HepG2 (cell line): Measurements from ENCODE around the gene CAMK2D. TPM values are rescaled to one million over a fixed set of nuclear protein-coding genes. Genes with fewer than 3 reads are reported as not detected.

Source experiments
- ATAC-seq: fragments of 200-7000 bp; cut with Tn5 transposase; 3 replicates; pipeline ENCODE4 v1.9.1; 2020; ENCODE audit warnings: mild to moderate bottlenecking, moderate library complexity
- BruUV-seq: library from RNA; stranded (reverse); fragments of 400-500 nt; replicated peaks from 2 replicates; lab custom pipeline; 2021; lab: Mats Ljungman, UMichigan
- CTCF ChIA-PET: fragments of 300-600 bp; formaldehyde crosslinking; extraction: SDS; loops from one replicate; lab custom pipeline; 2021; ENCODE audit warnings: low total read pairs, inconsistent platforms, low intra/inter-chr PET ratio; lab: Yijun Ruan, JAX
- POLR2A ChIA-PET: fragments of 350-600 bp; sonication (Branson Sonifier 250); formaldehyde crosslinking; loops from one replicate; lab custom pipeline; 2020; ENCODE audit warnings: antibody characterized with exemption, inconsistent platforms; lab: Yijun Ruan, JAX
- DNase-seq: peaks from one replicate; pipeline ENCODE4 v3.0.0-alpha.2; 2015; ENCODE audit warnings: low spot score
- FAIRE-seq: peaks from 3 replicates; lab custom pipeline; 2011; peaks lifted over from hg19 to GRCh38; lab: Jason Lieb, UNC
- H2AFZ ChIP-seq: one replicate; pipeline ENCODE4 v1.6.1; 2011; ENCODE audit warnings: low read length, inconsistent platforms
- H3K27ac ChIP-seq: fragments of 300-600 bp; 3 replicates; pipeline ENCODE4 v1.8.0; 2011; ENCODE audit warnings: mixed run types, mild to moderate bottlenecking, mixed read lengths, low read length, inconsistent platforms; ENCODE audit not compliant: insufficient read depth; ENCODE audit errors: extremely low read length
- H3K27me3 ChIP-seq, 2 experiments: fragments of 200-600 bp in 1 of 2; 2 replicates in 1 of 2; 3 replicates in 1 of 2; pipeline versions ENCODE4 v1.6.0 to v1.8.0; 2011; ENCODE audit warnings: low read length in 2 of 2, mild to moderate bottlenecking in 2 of 2, moderate library complexity in 2 of 2, inconsistent platforms in 1 of 2; ENCODE audit not compliant: insufficient read depth in 2 of 2, control insufficient read depth in 1 of 2
- H3K36me3 ChIP-seq, 2 experiments: fragments of 200-600 bp in 1 of 2; replicated peaks in 1 of 2; 2 replicates in 1 of 2; 3 replicates in 1 of 2; pipeline versions ENCODE4 v1.5.1 to v1.8.0; 2011; ENCODE audit warnings: low read length in 2 of 2, inconsistent platforms in 1 of 2; ENCODE audit not compliant: insufficient read depth in 2 of 2, control insufficient read depth in 1 of 2
- H3K4me1 ChIP-seq: 2 replicates; pipeline ENCODE4 v1.5.1; 2012; ENCODE audit warnings: low read length, inconsistent platforms; ENCODE audit not compliant: insufficient read depth
- H3K4me2 ChIP-seq: 2 replicates; pipeline ENCODE4 v1.6.0; 2011; ENCODE audit warnings: low read depth, low read length, inconsistent platforms
- H3K4me3 ChIP-seq, 3 experiments: fragments of 200-600 bp in 1 of 3; sonication (generic), shearing (Covaris generic) in 1 of 3; replicated peaks in 1 of 3; 2 replicates each; pipeline ENCODE4 v1.5.1; 2011 to 2016; ENCODE audit warnings: low read length in 3 of 3, inconsistent platforms in 2 of 3, low read depth in 2 of 3, mild to moderate bottlenecking in 2 of 3, control low read depth in 1 of 3, mixed read lengths in 1 of 3; ENCODE audit not compliant: insufficient read depth in 1 of 3
- H3K79me2 ChIP-seq: one replicate; pipeline ENCODE4 v1.6.1; 2011; ENCODE audit warnings: low read length, inconsistent platforms; ENCODE audit not compliant: insufficient read depth
- H3K9ac ChIP-seq: 2 replicates; pipeline ENCODE4 v1.6.0; 2011; ENCODE audit warnings: mild to moderate bottlenecking, low read depth, low read length, inconsistent platforms; ENCODE audit not compliant: insufficient read depth
- H3K9me3 ChIP-seq: 2 replicates; pipeline ENCODE4 v1.5.1; 2012; ENCODE audit warnings: mild to moderate bottlenecking, low read length
- H4K20me1 ChIP-seq: 2 replicates; pipeline ENCODE4 v1.6.0; 2011; ENCODE audit warnings: inconsistent platforms, mild to moderate bottlenecking, low read length, moderate library complexity; ENCODE audit not compliant: insufficient read depth
- BRD4 ChIP-seq: sonication (generic); formaldehyde crosslinking; IDR thresholded peaks from 2 replicates; pipeline ENCODE4 v1.4.0; 2020; ENCODE audit warnings: missing genetic modification reagents
- CC2D1A ChIP-seq: sonication (generic); formaldehyde crosslinking; IDR thresholded peaks from 2 replicates; pipeline ENCODE4 v1.8.1; 2023; ENCODE audit warnings: mild to moderate bottlenecking, missing genetic modification reagents
- CENPX ChIP-seq: sonication (generic); formaldehyde crosslinking; IDR thresholded peaks from 2 replicates; pipeline ENCODE4 v1.9.0; 2021; ENCODE audit warnings: mild to moderate bottlenecking, missing genetic modification reagents, moderate library complexity
- CHD4 ChIP-seq: fragments of 200-600 bp; sonication (generic); IDR thresholded peaks from 2 replicates; pipeline ENCODE4 v1.7.0; 2017; ENCODE audit warnings: mild to moderate bottlenecking, low read length, borderline replicate concordance
- HCFC1 ChIP-seq: fragments of 150-350 bp; IDR thresholded peaks from 2 replicates; pipeline ENCODE4 v1.6.1; 2014; ENCODE audit warnings: low read depth, low read length
- NFE2L1 ChIP-seq: sonication (generic); formaldehyde crosslinking; IDR thresholded peaks from 2 replicates; pipeline ENCODE4 v1.4.0; 2020; ENCODE audit warnings: missing genetic modification reagents, mild to moderate bottlenecking, borderline replicate concordance
- PCBP1 ChIP-seq: fragments of 200-400 bp; formaldehyde crosslinking; IDR thresholded peaks from 2 replicates; pipeline ENCODE4 v1.6.1; 2017; ENCODE audit warnings: mild to moderate bottlenecking, low read depth, low read length, borderline replicate concordance
- SAFB2 ChIP-seq: sonication (generic); formaldehyde crosslinking; IDR thresholded peaks from 2 replicates; pipeline ENCODE4 v1.5.1; 2020; ENCODE audit warnings: missing genetic modification reagents, low read depth, mild to moderate bottlenecking, borderline replicate concordance
- ZFP37 ChIP-seq: sonication (generic); formaldehyde crosslinking; IDR thresholded peaks from 2 replicates; pipeline ENCODE4 v1.4.0; 2020; ENCODE audit warnings: missing genetic modification reagents, borderline replicate concordance
- ZNF275 ChIP-seq: sonication (generic); formaldehyde crosslinking; IDR thresholded peaks from 2 replicates; pipeline ENCODE4 v1.8.0; 2022; ENCODE audit warnings: missing genetic modification reagents, mild to moderate bottlenecking, inconsistent platforms, borderline replicate concordance
- ZNF546 ChIP-seq: sonication (generic); formaldehyde crosslinking; conservative IDR thresholded peaks from 2 replicates; pipeline ENCODE4 v1.8.1; 2023; ENCODE audit warnings: mild to moderate bottlenecking, missing genetic modification reagents
- ZNF609 ChIP-seq: sonication (generic); formaldehyde crosslinking; IDR thresholded peaks from 2 replicates; pipeline ENCODE4 v1.4.0; 2020; ENCODE audit warnings: mild to moderate bottlenecking, missing genetic modification reagents, borderline replicate concordance
- ZSCAN22 ChIP-seq: sonication (generic); formaldehyde crosslinking; IDR thresholded peaks from 2 replicates; pipeline ENCODE4 v1.4.0; 2020; ENCODE audit warnings: mild to moderate bottlenecking, missing genetic modification reagents
- WGBS: methylation state at CpG from one replicate; pipeline ENCODE4 v1.1.6; 2017; ENCODE audit warnings: low lambda C conversion rate; 5-methylcytosine and 5-hydroxymethylcytosine counted together
- in situ Hi-C: cut with HindIII; loops from 2 replicates; pipeline ENCODE4 v1.10.0; 2017; ENCODE audit warnings: low pct_unique_long_range_greater_than_20kb; ENCODE audit not compliant: extremely low pct_ligation_motif_present
- intact Hi-C: fragments of 100-400 bp; cut with micrococcal nuclease; formaldehyde crosslinking; loops from one replicate; pipeline ENCODE4 v1.10.0; 2022; ENCODE audit not compliant: unreplicated experiment
- polyA plus RNA-seq, 8 experiments: library from polyadenylated mRNA; depleted of rRNA in 3 of 8; stranded (reverse) in 7 of 8; unstranded in 1 of 8; fragments of >200 nt; fragmentation: Illumina TruSeq in 4 of 8; extraction: Trizol in 4 of 8; gene quantifications; 2 replicates each; pipeline versions ENCODE4 v1.2.1 to v1.2.3, GENCODE V29; 2011 to 2016; ENCODE audit warnings: low read depth in 4 of 8, missing spikeins in 1 of 8, mixed read lengths in 1 of 8; ENCODE audit not compliant: insufficient read depth in 1 of 8
- total RNA-seq, 5 experiments: library from RNA; depleted of rRNA; stranded (reverse); fragments of >200 nt; fragmentation: Illumina TruSeq; extraction: Trizol; gene quantifications; 2 replicates each; pipeline ENCODE4 v1.2.3, GENCODE V29; 2016; ENCODE audit warnings: low read depth in 1 of 5
- TF ChIP-seq, protein P1 (sequence below): sonication (generic); formaldehyde crosslinking; IDR thresholded peaks from 2 replicates; pipeline ENCODE4 v1.5.1; 2020; ENCODE audit warnings: mild to moderate bottlenecking, missing genetic modification reagents, borderline replicate concordance
- TF ChIP-seq, protein P2 (sequence below): sonication (generic); formaldehyde crosslinking; IDR thresholded peaks from 2 replicates; pipeline ENCODE4 v1.5.1; 2020; ENCODE audit warnings: missing genetic modification reagents, mild to moderate bottlenecking, borderline replicate concordance

The CAMK2D gene
- total and polyA plus RNA-seq, 2 of the 13 experiments (the other 11 are each of a cell fraction or from before 2014, with no cell fraction given), result 18.0 to 65.4 TPM

DNA sequence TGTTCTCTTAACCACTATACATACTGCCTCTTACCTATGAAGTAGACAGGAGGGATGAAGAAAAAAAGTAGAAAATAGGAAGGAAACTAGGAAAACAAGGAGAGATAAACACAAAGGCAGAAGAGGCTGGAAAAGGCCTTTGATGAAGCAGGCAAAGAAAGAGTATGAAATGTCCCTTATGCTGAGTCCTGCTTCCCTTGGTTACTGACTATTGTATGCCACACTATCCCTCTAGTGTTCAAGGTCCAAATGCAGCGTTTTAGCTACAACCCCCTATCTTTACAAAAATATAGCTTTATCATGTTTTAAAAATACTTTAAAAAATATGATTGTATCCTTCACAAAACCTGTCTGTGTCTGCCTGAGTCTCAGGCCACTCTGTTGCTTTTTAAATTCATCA, 233.1 kb downstream of the CAMK2D start:
- 56% methylated on average over 1 of the region's 1 CpG for WGBS
- in situ Hi-C loops (no loop called here), intact Hi-C loops (loop anchor here (5.0 kb wide), 1 partner anchor 136 kb away; no protein-coding TSS in a partner anchor)
- ATAC-seq (peak; percentile 62), FAIRE-seq (no peak), DNase-seq (peak; percentile 4)
- Histone ChIP-seq H3K9me3 (no peaks in the 10 kb centered on the region), H2AFZ (no peak overlapping the region), H3K36me3 (peaks cover 2 to 21% of the 10 kb centered on the region in 2 experiments; a peak in 2 of 5 replicates), H3K79me2 (no peaks in the 10 kb centered on the region), H3K27me3 (no peaks in the 10 kb centered on the region), H4K20me1 (no peaks in the 10 kb centered on the region), H3K9ac (no peak overlapping the region), H3K4me3 (no peak overlapping the region), H3K4me2 (no peak overlapping the region), H3K4me1 (no peaks in the 10 kb centered on the region), H3K27ac (no peak overlapping the region)
- CTCF ChIA-PET, result no interaction called here
- TF ChIP-seq NFE2L1 (CRISPR knock-in tag) (no peak), PCBP1 (no peak), CHD4 (no peak), ZNF609 (CRISPR knock-in tag) (no peak), ZSCAN22 (CRISPR knock-in tag) (no peak), ZNF275 (CRISPR knock-in tag) (no peak), ZNF546 (CRISPR knock-in tag) (no peak), BRD4 (no peak), CC2D1A (CRISPR knock-in tag) (no peak), CENPX (CRISPR knock-in tag) (no peak), HCFC1 (no peak), ZFP37 (no peak), SAFB2 (CRISPR knock-in tag) (no peak)
- TF ChIP-seq, protein P1, sequence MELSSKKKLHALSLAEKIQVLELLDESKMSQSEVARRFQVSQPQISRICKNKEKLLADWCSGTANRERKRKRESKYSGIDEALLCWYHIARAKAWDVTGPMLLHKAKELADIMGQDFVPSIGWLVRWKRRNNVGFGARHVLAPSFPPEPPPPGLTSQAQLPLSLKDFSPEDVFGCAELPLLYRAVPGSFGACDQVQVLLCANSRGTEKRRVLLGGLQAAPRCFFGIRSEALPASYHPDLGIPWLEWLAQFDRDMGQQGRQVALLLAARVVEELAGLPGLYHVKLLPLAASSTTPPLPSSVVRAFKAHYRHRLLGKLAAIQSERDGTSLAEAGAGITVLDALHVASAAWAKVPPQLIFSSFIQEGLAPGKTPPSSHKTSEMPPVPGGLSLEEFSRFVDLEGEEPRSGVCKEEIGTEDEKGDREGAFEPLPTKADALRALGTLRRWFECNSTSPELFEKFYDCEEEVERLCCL (CRISPR knock-in tag), result no peak
- TF ChIP-seq, protein P2, sequence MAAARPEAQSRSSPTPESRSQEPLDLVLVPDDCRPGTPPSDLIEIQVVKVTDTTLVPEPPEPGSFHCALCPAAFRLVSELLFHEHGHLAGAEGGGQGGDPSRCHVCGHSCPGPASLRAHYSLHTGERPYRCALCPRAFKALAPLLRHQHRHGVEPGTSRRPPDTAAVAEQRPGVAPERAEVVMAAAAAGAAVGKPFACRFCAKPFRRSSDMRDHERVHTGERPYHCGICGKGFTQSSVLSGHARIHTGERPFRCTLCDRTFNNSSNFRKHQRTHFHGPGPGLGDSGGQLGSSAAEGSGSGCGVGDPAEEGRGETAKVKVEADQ, result no peak
- no TSS peak for BruUV-seq
- POLR2A ChIA-PET, result no interaction called here
